HEK293T (cell line): Measurements from ENCODE around the gene TMEM151B.
"Not testable (repeated sequence)": the region's sequence is repeated elsewhere in the genome, so short reads cannot be mapped to it uniquely, and the experiment has no call there.

Experiments
- BHLHE40 ChIP-seq: fragments of 450-650 bp; IDR thresholded peaks from 2 replicates; pipeline ENCODE4 v1.6.1; 2016; ENCODE audit warnings: mild to moderate bottlenecking, moderate library complexity, borderline replicate concordance
- FOXA1 ChIP-seq: fragments of 450-650 bp; IDR thresholded peaks from 2 replicates; pipeline ENCODE4 v1.6.1; 2016; ENCODE audit warnings: mild to moderate bottlenecking
- FOXK2 ChIP-seq: fragments of 450-650 bp; IDR thresholded peaks from 2 replicates; pipeline ENCODE4 v1.6.1; 2016; ENCODE audit warnings: mild to moderate bottlenecking
- FOXM1 ChIP-seq: fragments of 450-650 bp; IDR thresholded peaks from 2 replicates; pipeline ENCODE4 v1.6.1; 2017; ENCODE audit warnings: mild to moderate bottlenecking, borderline replicate concordance
- HDGF ChIP-seq: fragments of 450-650 bp; IDR thresholded peaks from 2 replicates; pipeline ENCODE4 v1.6.1; 2017; ENCODE audit warnings: antibody characterized with exemption, borderline replicate concordance
- L3MBTL2 ChIP-seq: fragments of 450-650 bp; conservative IDR thresholded peaks from 2 replicates; pipeline ENCODE4 v1.6.1; 2016; ENCODE audit warnings: mild to moderate bottlenecking
- NFRKB ChIP-seq: fragments of 450-650 bp; IDR thresholded peaks from 2 replicates; pipeline ENCODE4 v1.6.1; 2016; ENCODE audit warnings: mild to moderate bottlenecking, moderate library complexity
- PKNOX1 ChIP-seq: fragments of 450-650 bp; IDR thresholded peaks from 2 replicates; pipeline ENCODE4 v1.6.1; 2016
- SP1 ChIP-seq: fragments of 450-650 bp; IDR thresholded peaks from 2 replicates; pipeline ENCODE4 v1.6.1; 2017
- SUZ12 ChIP-seq: fragments of 450-650 bp; IDR thresholded peaks from 2 replicates; pipeline ENCODE4 v1.6.1; 2016; ENCODE audit warnings: mild to moderate bottlenecking

DNA sequence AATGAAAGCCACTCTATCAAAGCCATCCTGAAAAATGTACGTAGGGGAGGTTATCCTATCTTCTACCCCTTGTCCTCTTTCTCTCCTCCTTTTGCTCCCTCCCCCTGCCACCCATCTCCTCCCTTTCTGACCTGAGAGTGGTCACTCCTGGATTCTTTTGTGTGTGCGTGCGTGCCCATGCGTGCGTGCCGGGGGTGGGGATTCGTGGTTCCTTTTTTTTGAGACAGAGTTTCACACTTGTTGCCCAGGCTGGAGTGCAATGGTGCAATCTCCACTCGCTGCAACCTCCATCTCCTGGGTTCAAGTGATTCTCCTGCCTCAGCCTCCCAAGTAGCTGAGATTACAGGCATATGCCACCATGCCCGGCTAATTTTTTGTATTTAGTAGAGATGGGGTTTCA is 38.8 kb upstream of the TMEM151B start:
- TF ChIP-seq FOXA1, HDGF, BHLHE40, FOXM1, PKNOX1, SUZ12, FOXK2, SP1, L3MBTL2, NFRKB: not testable (repeated sequence)
